GM21786 (cell line): ENCODE results near the gene SDC1.
"Not testable (repeated sequence)": the region's sequence is repeated elsewhere in the genome, so short reads cannot be mapped to it uniquely, and the experiment has no call there.

ENCODE experiments used
- ATAC-seq: cut with Tn5 transposase; IDR thresholded peaks from one replicate; pipeline ENCODE4 v1.9.1; 2021; ENCODE audit not compliant: unreplicated experiment

SDC1 gene

GRCh38 chr2:20198796-20199632 is 25.9 kb downstream of the SDC1 start:
- no peak for ATAC-seq

DNA sequence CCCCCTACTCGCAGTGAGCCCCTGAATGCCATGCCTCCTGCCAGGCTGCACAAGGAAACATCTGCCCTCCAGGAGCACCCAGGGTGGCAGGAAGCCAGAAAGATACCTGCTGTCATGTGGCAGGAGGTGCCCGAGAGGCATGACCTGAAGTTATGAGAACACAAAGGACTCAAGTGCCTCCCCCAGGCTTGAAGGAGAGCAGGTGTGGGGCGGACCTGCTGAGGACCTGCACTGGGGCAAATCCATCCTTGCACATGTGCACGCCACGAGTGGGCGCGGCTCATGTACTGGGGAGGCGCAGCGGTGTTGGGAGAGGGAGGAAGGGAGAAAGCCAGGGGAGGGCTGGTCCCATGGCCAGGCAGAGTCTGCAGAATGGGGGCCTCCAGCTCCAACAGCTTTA is 26.9 kb downstream of the SDC1 start:
- ATAC-seq = no peak

DNA sequence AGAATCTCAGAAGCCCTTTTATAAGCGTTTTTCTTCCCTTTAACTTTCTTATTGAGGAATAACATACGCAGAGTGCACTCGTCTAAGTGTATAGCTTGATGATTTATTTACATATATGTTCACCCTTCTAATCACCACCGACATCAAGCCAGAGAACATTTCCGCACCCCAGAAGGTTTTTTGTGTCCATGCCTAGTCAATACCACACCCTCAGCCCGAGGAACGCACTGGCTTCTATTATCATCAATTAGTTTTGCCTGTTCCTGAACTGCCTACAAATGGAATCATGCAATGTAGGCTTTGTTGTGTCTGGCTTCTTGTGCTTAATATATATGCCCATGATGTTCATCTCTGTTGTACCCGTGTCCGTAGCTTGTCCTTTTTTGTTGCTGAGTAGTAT is 27.7 kb downstream of the SDC1 start:
- ATAC-seq = no peak

DNA sequence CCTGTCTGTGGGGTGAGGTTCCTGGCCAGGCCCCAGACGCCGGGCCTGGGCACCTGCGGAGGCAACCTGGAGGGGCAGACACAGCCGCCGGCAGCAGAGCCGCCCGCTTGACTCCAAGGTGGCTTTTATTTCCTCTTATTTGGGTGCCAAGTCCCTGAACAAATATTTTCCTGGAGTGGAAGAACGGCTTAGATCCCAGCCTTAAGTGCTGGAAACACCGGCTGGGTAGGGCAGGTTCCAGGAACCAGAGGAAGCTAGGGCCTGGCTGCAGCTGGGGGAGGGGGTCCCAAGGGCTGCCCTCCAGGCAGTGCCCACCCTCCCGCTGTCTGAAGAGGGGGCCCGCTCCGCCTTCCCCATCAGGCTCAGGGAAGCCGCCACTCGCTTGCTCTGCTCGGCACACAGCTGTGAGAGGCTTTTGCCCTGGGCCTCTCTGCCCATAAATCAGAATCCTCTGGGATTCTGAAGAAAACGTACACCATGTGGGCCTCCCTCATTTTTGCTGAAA is 28.2 kb downstream of the SDC1 start:
- ATAC-seq = no peak

DNA sequence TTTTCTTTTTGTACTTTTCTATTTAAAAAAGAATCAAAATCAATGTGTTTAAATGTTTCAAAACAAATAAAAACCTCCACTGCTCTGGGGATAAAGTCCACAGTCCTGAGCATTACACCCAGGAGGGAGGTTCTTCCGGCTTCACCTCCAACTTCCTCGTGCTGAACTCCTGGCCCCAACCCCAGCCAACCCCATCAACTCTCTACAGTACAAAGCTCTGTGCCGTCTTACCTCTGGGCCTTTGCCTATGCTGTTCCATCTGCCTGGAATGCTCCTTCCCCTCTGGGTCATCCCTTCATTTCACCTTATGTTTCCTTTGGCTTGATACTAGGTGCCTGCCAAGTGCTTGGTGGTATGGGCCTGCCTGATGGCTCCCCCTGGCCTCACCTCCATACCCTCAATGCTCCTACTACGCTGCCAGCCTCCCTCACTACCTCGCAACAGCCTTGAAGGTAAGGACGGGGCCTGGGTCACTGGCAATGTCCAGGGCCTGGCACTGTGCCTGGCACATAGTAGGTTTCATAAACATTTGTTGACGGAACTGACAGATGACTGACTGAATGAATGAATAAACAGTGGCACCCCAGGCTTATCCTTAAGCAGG is 28.8 kb downstream of the SDC1 start:
- no peak for ATAC-seq

GRCh38 chr2:20195431-20196033 is 29.4 kb downstream of the SDC1 start:
- ATAC-seq = no peak

DNA sequence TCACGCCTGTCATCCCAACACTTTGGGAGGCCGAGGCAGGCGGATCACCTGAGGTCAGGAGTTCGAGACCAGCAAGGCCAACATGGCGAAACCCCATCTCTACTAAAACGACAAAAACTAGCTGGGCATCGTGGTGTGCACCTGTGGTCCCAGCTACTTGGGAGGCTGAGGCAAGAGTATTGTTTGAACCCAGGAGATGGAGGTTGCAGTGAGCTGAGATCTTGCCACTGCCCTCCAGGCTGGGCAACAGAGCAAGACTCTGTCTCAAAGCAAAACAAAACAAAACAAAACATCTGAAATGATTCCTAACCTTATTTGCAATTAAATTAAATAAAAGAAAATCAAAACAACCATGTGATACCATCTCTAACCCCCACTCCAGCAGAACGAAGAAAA is 29.9 kb downstream of the SDC1 start:
- ATAC-seq = not testable (repeated sequence)

DNA sequence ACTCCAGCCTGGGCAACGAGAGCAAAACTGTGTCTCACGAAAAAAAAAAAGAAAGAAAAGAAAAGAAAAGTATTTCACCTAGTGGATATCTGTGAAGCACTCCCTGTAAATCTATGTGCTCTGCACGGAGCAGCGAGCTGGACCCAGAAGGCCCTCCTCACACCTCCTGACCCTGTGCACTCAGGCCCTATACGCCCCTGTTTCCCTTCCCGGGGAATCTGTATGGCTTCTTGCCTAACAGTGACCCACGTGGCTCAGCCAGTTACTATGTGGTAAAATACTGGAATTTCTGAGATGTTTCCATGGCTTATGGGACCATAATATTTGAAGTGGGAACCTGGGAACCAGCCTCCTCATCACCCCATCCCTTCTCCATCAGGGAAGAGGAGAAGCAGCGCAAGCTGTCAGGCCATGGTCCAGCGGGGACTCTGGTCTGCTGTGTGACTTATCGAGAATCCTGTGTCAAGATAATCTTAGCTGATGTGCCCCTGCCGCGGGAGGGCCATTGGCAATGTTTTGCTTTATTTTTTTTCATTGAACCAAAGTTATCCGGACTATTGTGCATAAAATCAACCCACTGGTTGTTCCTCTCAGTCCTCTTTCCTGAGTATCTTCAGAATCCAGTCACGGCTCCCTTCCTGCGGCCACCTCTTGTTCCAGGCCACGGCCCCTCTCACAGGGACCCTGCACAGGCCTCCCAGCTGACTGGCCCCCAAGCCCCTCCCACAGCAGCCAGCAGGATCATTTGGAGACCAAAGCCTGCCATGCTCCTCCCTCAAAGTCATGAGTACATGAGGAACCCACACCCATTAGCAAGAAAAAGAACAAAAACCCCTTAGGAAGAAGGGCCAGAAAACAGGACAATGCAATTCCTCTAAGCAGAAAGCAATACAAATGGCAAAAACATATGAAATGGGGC is 30.6 kb downstream of the SDC1 start:
- ATAC-seq = no peak

GRCh38 chr2:20193185-20193584 is 31.7 kb downstream of the SDC1 start:
- no peak for ATAC-seq

GRCh38 chr2:20192781-20193180 is 32.1 kb downstream of the SDC1 start:
- ATAC-seq = no peak

GRCh38 chr2:20191714-20192569 is 33.0 kb downstream of the SDC1 start:
- ATAC-seq = no peak

GRCh38 chr2:20190876-20191713 is 33.8 kb downstream of the SDC1 start:
- ATAC-seq = no peak

DNA sequence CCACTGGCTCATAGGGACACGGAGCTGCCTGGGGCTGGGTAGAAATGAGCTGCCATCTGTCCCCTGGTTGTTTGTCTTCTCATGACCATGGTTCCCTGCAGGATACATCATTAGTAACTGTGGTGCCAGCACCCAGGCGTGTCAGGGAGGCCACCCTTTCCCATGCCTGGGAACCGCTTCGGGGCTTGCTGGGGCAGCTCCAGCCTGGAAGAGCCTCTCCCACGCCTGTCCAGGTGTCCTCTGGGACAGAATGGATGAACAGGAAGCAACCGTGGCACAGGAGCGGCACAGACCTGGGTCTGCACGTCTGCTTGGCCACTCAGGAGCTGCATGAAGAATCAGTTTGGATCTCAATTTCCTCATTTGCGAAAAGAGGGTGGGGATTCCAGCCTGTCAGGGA is 34.8 kb downstream of the SDC1 start:
- ATAC-seq = no peak

DNA sequence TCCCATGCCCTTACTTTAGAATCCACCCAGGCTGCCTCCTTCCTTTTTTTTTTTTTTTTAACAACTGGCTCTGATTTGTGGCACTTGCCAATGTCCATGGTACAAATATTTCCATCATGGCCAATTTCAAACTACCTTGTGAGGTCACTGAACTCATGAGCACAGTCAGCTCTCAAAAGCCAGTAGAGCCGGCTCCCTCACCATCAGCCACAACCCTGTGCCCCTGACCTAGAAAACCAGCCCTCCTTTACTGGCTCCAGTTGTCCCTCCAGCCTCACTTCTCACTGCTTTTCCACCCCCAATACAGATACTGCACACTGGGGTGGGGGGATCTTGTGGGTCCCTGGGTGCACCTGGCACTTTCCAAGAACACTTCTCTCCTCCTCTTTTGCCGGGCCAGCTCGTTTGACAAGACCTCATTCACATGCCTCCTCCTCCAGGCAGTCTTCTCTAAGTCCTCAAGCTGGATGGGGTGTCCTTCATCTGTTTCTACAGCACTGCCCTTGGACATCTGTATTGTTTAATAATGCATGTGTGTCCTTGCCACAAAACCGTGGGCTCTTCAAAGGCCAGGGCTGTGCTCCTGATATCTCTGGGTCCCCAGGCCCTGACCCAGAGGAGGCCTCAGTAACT is 35.5 kb downstream of the SDC1 start:
- no peak for ATAC-seq

GRCh38 chr2:20188851-20189250 is 36.1 kb downstream of the SDC1 start:
- ATAC-seq = no peak

GRCh38 chr2:20188201-20188600 is 36.7 kb downstream of the SDC1 start:
- no peak for ATAC-seq

- ATAC-seq = no peak
These were observed 37.6 kb downstream of the SDC1 start for GRCh38 chr2:20187331-20187730.

DNA sequence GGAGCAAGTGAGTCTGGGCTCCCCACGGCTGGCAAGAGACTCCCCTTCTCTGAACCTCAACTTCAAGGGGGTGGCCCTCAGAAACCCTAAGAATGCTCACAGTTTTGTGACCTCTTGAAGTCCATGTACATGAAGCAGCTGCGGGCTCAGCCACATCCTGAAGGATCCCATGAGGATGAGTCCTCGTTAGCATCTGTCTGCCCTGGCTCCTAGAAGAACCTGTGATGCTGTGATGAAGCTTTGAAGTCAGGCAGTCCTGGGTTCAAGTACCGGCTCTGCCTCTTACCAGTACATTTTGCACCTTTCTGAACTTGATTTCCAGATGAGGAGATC is 38.1 kb downstream of the SDC1 start:
- ATAC-seq = no peak
